ENCODE results near the gene ANAPC5. TPM values are rescaled to one million over a fixed set of nuclear protein-coding genes. Genes with fewer than 3 reads are reported as not detected.

Gene ANAPC5
- total RNA-seq, 2 donors from 2014 or later = 78.0 to 110 TPM

GRCh38 chr12:121295116-121295745 is 57.0 kb downstream of the ANAPC5 start:
- Histone ChIP-seq H3K9me3 (no peaks in the 10 kb centered on the region), H3K27me3 (replicated peaks; ENCODE audit: insufficient read depth) (no peaks in the 10 kb centered on the region), H3K36me3 (no peaks in the 10 kb centered on the region), H3K4me3 (peak overlapping the region; percentile 98 to 99), H3K4me1 (replicated peaks) (peaks cover 5% of the 10 kb centered on the region), H3K27ac (peak overlapping the region in 1 of 2 donors; percentile 92)
- no peak for TF ChIP-seq POLR2A (IDR thresholded peaks at IDR 0.05)
- TF ChIP-seq CTCF (IDR thresholded peaks at IDR 0.05) = no peak
- no peak for TF ChIP-seq POLR2AphosphoS5 (IDR thresholded peaks at IDR 0.05)
- DNase-seq (ENCODE audit: low spot score) = no peak
- intact Hi-C loops (cut with DNase I) = no loop called here
- 29% methylated on average over 7 of the region's 7 CpGs for WGBS

- Histone ChIP-seq H3K27me3 (replicated peaks; ENCODE audit: insufficient read depth) (no peaks in the 10 kb centered on the region), H3K9me3 (no peaks in the 10 kb centered on the region), H3K36me3 (no peaks in the 10 kb centered on the region), H3K27ac (no peak overlapping the region), H3K4me3 (no peak overlapping the region), H3K4me1 (replicated peaks) (peaks cover 5% of the 10 kb centered on the region)
- intact Hi-C loops (cut with DNase I) = no loop called here
- TF ChIP-seq POLR2A (IDR thresholded peaks at IDR 0.05) = no peak
- no peak for TF ChIP-seq CTCF (IDR thresholded peaks at IDR 0.05)
- TF ChIP-seq POLR2AphosphoS5 (IDR thresholded peaks at IDR 0.05) = no peak
- no peak for DNase-seq (ENCODE audit: low spot score)
- 88% methylated on average over 8 of the region's 10 CpGs for WGBS
Observed at GRCh38 chr12:121294151-121294889, 57.9 kb downstream of the ANAPC5 start.

- TF ChIP-seq POLR2A (IDR thresholded peaks at IDR 0.05) (no peak), CTCF (IDR thresholded peaks at IDR 0.05) (no peak), POLR2AphosphoS5 (IDR thresholded peaks at IDR 0.05) (no peak)
- no peak for DNase-seq (ENCODE audit: low spot score)
- intact Hi-C loops (cut with DNase I) = no loop called here
- 93% methylated on average over 4 of the region's 4 CpGs for WGBS
- no peaks in the 10 kb centered on the region for H3K9me3 ChIP-seq
- H3K27me3 ChIP-seq (replicated peaks; ENCODE audit: insufficient read depth) = no peaks in the 10 kb centered on the region
- no peaks in the 10 kb centered on the region for H3K36me3 ChIP-seq
- peaks cover 5% of the 10 kb centered on the region for H3K4me1 ChIP-seq (replicated peaks)
- H3K27ac ChIP-seq = no peak overlapping the region
- no peak overlapping the region for H3K4me3 ChIP-seq
Observed at GRCh38 chr12:121293603-121294002, 58.6 kb downstream of the ANAPC5 start.

- intact Hi-C loops (cut with DNase I) = no loop called here
- no peak for TF ChIP-seq CTCF (IDR thresholded peaks at IDR 0.05)
- no peaks in the 10 kb centered on the region for H3K4me1 ChIP-seq (replicated peaks)
- DNase-seq (ENCODE audit: low spot score) = no peak
- WGBS = 96% methylated on average over 5 of the region's 5 CpGs
- H3K36me3 ChIP-seq = no peaks in the 10 kb centered on the region
- no peaks in the 10 kb centered on the region for H3K9me3 ChIP-seq
- no peak overlapping the region for H3K4me3 ChIP-seq
- H3K27ac ChIP-seq = no peak overlapping the region
- no peaks in the 10 kb centered on the region for H3K27me3 ChIP-seq (replicated peaks; ENCODE audit: insufficient read depth)
Observed at GRCh38 chr12:121290410-121290809, 61.8 kb downstream of the ANAPC5 start.

GRCh38 chr12:121289962-121290361 is 62.2 kb downstream of the ANAPC5 start:
- Histone ChIP-seq H3K27ac (no peak overlapping the region), H3K36me3 (no peaks in the 10 kb centered on the region), H3K9me3 (no peaks in the 10 kb centered on the region), H3K27me3 (replicated peaks; ENCODE audit: insufficient read depth) (no peaks in the 10 kb centered on the region), H3K4me3 (no peak overlapping the region), H3K4me1 (replicated peaks) (no peaks in the 10 kb centered on the region)
- WGBS = 93% methylated on average over 7 of the region's 7 CpGs
- intact Hi-C loops (cut with DNase I) = no loop called here
- TF ChIP-seq POLR2AphosphoS5 (IDR thresholded peaks at IDR 0.05) (no peak), CTCF (IDR thresholded peaks at IDR 0.05) (no peak), POLR2A (IDR thresholded peaks at IDR 0.05) (no peak)
- DNase-seq (ENCODE audit: low spot score) = no peak

All from prostate gland (tissue), 2 donors.